SKM-1 treated with dmso at 0.1 percent for 144 hours (cell line): ENCODE results near the gene PMAIP1.

ENCODE experiments used
- DNase-seq: peaks from one replicate; lab custom pipeline; 2025; ENCODE audit not compliant: unreplicated experiment; lab: John Stamatoyannopoulos, UW

Gene PMAIP1

DNA sequence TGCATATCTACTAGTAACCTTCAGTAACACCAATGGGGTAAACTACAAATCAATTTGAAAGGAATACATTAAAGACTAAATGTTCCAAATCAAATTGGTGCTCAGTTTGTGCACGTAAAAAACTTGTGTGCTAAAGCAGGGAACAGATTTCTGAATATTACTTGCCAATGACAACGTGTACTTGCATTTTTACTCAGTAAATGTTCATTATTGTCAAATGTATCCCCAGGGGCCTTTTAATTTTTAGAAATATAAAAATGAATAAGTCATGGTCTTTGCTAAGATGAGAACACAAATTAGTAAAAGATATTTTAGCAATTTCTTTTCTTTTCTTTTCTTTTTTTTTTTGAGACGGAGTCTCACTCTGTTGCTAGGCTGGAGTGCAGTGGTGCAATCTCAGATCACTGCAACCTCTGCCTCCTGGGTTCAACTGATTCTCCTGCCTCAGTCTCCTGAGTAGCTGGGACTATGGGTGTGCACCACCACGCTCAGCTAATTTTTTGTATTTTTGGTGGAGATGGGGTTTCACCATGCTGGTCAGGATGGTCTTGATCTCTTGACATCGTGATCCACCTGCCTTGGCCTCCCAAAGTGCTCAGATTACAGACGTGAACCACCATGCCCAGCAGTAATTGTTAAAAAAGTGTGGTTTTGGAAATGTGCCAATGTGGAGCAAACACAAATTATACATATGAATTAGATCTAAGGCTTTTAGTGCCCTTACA lies 52.6 kb downstream of the PMAIP1 start:
- DNase-seq = no peak
